AG10803 (cell line): ENCODE measurements around the gene ANKRD44.

Experiments used
- DNase-seq: peaks from one replicate; pipeline ENCODE4 v3.0.0; 2010; ENCODE audit warnings: low read depth
- H3K4me3 ChIP-seq: 2 replicates; pipeline ENCODE4 v1.5.1; 2011; ENCODE audit warnings: mild to moderate bottlenecking, low read length, control low read depth
- CTCF ChIP-seq: conservative IDR thresholded peaks from 2 replicates; pipeline ENCODE4 v1.5.1; 2011; ENCODE audit warnings: mild to moderate bottlenecking, low read length, control low read depth, inconsistent platforms

Gene ANKRD44

GRCh38 chr2:197185676-197186075 lies 124.9 kb downstream of the ANKRD44 start:
- H3K4me3 ChIP-seq: no peak overlapping the region
- no peak for TF ChIP-seq CTCF
- no peak for DNase-seq

GRCh38 chr2:197184959-197185586 lies 125.5 kb downstream of the ANKRD44 start:
- DNase-seq: no peak
- no peak overlapping the region for H3K4me3 ChIP-seq
- no peak for TF ChIP-seq CTCF

GRCh38 chr2:197183355-197183754 lies 127.2 kb downstream of the ANKRD44 start:
- DNase-seq: no peak
- H3K4me3 ChIP-seq: no peak overlapping the region
- no peak for TF ChIP-seq CTCF

- H3K4me3 ChIP-seq: no peak overlapping the region
- no peak for DNase-seq
- TF ChIP-seq CTCF: no peak
These were observed 127.9 kb downstream of the ANKRD44 start for GRCh38 chr2:197182668-197183067.

GRCh38 chr2:197181491-197181890 lies 129.1 kb downstream of the ANKRD44 start:
- DNase-seq: no peak
- TF ChIP-seq CTCF: no peak
- H3K4me3 ChIP-seq: no peak overlapping the region

GRCh38 chr2:197179744-197180498 lies 130.7 kb downstream of the ANKRD44 start:
- peak; percentile 56 for DNase-seq
- TF ChIP-seq CTCF: no peak
- H3K4me3 ChIP-seq: no peak overlapping the region

GRCh38 chr2:197176522-197176921 lies 134.1 kb downstream of the ANKRD44 start:
- no peak for DNase-seq
- TF ChIP-seq CTCF: no peak
- H3K4me3 ChIP-seq: no peak overlapping the region
